HG03457 (cell line): Measurements from ENCODE around the gene EDEM3.
A peak's percentile ranks its signal among the peaks of the same experiment; 100 is the strongest.
"Not testable (repeated sequence)": the region's sequence is repeated elsewhere in the genome, so short reads cannot be mapped to it uniquely, and the experiment has no call there.

Experiments
- ATAC-seq: cut with Tn5 transposase; IDR thresholded peaks from one replicate; pipeline ENCODE4 v1.9.1; 2021; ENCODE audit warnings: moderate number of reproducible peaks; ENCODE audit not compliant: unreplicated experiment

The EDEM3 gene

GRCh38 chr1:184754476-184755225 is at the start of gene EDEM3:
Gene EDEM3, minus strand, starts transcription at chr1:184754858. Its CDS starts 212 bp downstream, at chr1:184754646.
- peak; percentile 93 for ATAC-seq

DNA sequence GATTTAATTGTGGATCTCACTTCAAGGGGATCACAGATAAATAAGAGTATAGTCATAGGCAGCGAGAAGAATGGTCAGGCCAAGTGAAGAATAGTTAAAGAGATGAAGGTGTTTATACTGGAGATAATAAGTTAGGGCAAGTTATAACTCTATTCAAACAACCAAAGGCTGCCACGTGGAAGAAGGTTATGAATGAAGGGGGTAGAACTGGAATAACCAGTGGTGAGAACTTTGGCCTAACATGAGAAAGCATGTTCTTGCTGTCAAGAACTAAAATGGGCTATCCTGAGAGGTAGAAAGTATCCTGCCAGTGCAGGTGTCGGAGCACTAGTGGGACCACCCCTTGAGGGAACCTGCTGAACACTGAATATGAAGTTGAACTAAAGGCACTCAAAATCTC is 49.6 kb upstream of the EDEM3 start:
- no peak for ATAC-seq

DNA sequence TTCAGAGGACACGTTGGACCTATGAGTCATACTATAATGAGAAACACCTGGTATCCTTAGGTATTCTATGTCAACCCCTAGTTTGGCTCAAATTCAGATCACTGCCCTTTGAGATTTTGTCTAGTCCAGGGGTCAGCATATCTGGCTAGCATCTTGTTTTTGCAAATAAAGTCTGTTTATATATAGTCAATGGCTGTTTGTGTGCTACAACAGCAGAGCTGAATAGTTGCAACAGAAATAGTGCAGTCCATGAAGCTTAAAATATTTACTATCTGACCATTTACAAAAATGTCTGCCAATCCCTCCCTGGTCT is 48.5 kb upstream of the EDEM3 start:
- no peak for ATAC-seq

DNA sequence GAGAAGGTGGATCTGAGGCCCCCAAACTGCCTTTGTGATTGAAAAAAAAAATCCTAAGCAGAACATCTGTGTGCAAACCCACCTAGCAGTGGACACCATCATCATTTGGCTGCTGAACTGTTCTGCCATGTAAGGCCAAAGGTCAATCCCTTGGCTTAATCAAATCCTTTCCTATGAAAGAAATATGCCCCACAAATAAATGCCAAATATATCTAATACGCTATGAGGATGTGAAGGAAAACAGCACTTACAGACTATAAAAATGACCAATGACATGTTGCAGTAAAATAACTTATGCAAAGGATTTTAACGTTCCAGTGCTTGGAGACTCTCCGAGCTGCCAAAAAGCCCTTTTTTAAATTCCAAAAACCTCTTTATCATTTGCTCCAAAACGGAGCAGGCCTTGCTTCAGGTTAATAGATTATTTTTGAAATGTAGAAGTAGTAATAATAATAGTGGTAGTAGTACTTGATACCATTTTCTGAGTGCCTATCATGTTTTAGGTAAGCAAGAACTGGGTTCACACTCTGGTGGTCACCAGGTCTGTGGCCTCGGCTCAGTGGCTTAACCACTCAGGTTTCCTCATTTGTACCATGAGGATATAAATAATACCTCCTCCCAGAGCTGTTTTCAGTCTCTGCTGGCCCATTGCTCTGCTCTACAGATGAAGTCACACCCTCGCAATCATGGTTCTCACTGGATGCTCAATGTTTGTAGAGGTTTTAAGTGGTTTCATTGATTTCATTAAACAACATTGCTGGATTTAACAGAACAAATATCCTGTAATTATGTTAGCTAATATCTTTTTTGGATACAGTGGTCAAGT is 47.9 kb upstream of the EDEM3 start:
- ATAC-seq, result no peak

- ATAC-seq, result no peak
These were observed 46.8 kb upstream of the EDEM3 start for GRCh38 chr1:184801503-184801902.

- ATAC-seq, result no peak
These were observed 46.2 kb upstream of the EDEM3 start for GRCh38 chr1:184800876-184801275.

GRCh38 chr1:184793967-184794366 is 39.3 kb upstream of the EDEM3 start:
- no peak for ATAC-seq

- no peak for ATAC-seq
These were observed 37.9 kb upstream of the EDEM3 start for GRCh38 chr1:184792450-184792969.

- ATAC-seq, result no peak
These were observed 36.9 kb upstream of the EDEM3 start for GRCh38 chr1:184791550-184791900.

DNA sequence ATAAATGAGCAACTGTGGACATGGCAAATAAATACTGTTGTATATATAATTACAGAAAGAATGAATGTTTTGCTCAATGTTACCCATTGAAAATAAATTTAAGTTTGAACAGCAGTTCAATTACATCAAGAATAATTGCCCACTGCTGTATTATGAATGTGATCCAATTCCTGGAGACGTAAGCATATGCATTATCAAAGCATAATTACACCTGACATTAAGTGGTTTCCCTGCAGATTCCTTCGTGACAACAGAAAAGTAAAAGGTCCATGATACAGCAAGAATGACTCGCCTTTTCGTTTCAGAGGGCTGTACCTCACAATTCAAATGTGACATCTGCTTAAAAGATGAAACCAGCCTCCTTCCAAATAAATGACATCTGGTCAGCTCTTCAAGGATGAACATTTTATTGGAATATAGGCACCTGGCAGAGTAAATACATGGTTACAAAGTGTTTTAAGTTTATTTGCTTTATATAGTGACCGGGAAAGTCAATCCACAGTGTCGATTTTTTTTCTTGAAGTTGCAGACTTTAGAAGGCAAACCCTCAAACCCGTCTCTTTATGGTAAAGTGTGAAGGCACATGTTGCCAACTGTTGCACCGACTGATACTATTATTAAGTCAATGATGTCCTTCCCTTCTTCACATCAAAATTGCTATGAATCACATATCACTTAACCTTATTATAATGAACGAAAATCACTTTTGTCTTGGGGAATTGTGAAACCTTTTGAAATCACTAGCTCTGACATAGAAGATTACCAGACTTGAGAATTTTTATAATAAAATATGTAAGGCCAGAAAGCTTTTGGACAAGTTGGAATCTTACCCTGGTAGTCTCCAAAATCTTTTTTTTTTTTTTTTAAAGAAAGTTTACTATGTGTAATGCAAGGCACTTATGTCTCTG is 36.2 kb upstream of the EDEM3 start:
- ATAC-seq, result no peak

- no peak for ATAC-seq
These were observed 35.2 kb upstream of the EDEM3 start for GRCh38 chr1:184789884-184790283.

- ATAC-seq, result no peak
These were observed 34.3 kb upstream of the EDEM3 start for GRCh38 chr1:184788970-184789369.

DNA sequence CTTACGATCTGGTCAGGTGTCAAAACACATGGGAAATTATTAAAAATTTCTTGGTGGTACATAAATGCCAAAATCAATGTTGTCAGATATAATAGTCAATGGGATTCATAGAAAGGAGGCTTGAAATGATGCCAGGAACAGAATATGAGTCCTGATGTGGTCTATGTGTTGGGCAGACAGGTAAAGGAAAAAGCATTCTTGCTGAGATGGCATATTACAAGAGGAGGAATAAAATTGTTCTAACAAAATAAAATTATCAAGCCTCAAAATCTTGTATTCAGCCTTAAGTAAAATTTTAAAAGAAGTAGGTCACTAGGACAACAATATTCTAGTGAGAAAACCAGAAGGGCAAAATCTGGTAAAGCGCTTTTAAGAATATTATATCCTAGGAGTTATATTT is 30.9 kb upstream of the EDEM3 start:
- ATAC-seq, result no peak

DNA sequence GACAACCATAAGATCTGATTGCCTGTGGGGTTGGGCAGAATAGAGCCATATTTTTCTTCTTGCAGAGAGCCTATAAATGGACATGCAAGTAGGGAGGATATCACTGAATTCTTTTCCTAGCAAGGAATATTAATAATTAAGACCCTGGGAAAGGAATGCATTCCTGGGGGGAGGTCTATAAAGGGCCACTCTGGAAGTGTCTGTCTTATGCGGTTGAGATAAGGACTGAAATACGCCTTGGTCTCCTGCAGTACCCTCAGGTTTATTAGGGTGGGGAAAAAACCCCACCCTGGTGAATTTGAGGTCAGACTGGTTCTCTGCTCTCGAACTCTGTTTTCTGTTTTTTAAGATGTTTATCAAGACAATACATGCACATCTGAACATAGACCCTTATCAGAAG is 29.1 kb upstream of the EDEM3 start:
- ATAC-seq, result not testable (repeated sequence)

DNA sequence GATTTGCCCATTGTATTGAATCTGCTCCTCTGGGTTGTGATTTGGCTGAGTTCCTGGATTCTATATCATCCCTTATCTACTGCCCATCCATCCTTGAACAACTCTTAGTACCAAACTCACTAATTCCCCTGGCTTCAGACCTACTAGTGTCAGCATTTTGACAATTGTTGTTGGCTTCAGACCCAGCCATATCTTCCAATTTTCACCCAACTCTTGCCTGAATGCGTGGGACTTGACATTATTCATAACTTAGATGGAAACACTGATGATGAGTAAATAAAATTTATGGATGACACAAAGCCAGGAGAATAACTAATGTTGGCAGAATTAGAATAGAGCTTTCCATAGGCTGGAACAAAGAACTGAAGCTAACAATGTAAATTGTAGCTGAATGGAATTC is 27.3 kb upstream of the EDEM3 start:
- no peak for ATAC-seq

- no peak for ATAC-seq
These were observed 21.2 kb upstream of the EDEM3 start for GRCh38 chr1:184775885-184776284.

GRCh38 chr1:184775329-184775728 is 20.7 kb upstream of the EDEM3 start:
- ATAC-seq, result no peak

GRCh38 chr1:184773762-184774320 is 19.2 kb upstream of the EDEM3 start:
- no peak for ATAC-seq

GRCh38 chr1:184771190-184771691 is 16.6 kb upstream of the EDEM3 start:
- no peak for ATAC-seq

DNA sequence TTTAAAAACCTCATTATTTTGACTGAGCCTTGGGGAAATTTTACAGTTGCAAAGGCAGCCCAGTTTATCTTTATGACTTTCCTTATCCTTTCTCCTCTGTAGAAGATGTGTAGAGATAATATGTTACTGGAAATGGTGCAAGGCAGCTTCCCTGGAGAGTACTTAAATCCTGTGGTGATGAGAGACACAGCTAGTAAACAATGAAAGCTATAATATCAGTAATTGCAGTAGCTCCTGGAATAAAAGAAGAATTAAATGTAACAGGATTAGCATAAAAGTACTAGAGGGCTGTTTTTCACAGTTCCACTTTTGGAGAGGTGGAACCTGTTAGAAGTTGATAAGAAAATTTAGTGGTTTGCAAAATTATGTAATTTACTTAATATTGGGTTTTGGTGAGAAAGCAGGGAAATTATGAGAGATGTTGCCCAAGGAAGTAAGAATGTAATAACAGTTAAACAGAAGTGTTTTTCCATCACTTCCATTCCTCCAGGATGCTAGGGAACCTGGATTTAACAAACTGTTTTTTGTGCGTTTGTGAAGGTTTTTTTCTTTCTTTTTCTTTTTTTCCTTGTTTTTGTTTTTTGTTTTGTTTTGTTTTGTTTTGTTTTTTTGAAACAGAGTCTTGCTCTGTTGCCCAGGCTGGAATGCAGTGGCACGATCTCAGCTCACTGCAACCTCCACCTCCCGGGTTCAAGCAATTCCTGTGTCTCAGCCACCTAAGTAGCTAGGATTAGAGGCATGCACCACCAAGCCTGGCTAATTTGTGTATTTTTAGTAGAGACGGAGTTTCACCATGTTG is 15.7 kb upstream of the EDEM3 start:
- ATAC-seq, result no peak
